K562 (cell line): ENCODE measurements around the gene AGAP3. TPM values are rescaled to one million over a fixed set of nuclear protein-coding genes. Genes with fewer than 3 reads are reported as not detected.

Experiments used
- ATF3 ChIP-seq, 2 experiments: fragments of 450-650 bp in 1 of 2; sonication (generic) in 1 of 2; formaldehyde crosslinking in 1 of 2; IDR thresholded peaks in 1 of 2; conservative IDR thresholded peaks in 1 of 2; 2 replicates each; pipeline versions ENCODE4 v1.6.1 to v1.8.1; 2016 to 2023; ENCODE audit warnings: mild to moderate bottlenecking in 2 of 2, moderate library complexity in 2 of 2, inconsistent platforms in 1 of 2, missing genetic modification reagents in 1 of 2
- C11orf30 ChIP-seq: fragments of 450-650 bp; IDR thresholded peaks from 2 replicates; pipeline ENCODE4 v1.6.1; 2016; ENCODE audit warnings: low read depth, mild to moderate bottlenecking
- E2F5 ChIP-seq: sonication (generic); formaldehyde crosslinking; IDR thresholded peaks from 2 replicates; pipeline ENCODE4 v1.8.0; 2022; ENCODE audit warnings: mild to moderate bottlenecking, missing genetic modification reagents
- GATA2 ChIP-seq: sonication (generic); formaldehyde crosslinking; IDR thresholded peaks from 2 replicates; pipeline ENCODE4 v1.4.0; 2020; ENCODE audit warnings: mild to moderate bottlenecking, missing genetic modification reagents
- GTF2A2 ChIP-seq: IDR thresholded peaks from 2 replicates; pipeline ENCODE4 v1.6.1; 2016; ENCODE audit warnings: mild to moderate bottlenecking, missing genetic modification characterization, missing compliant biosample characterization
- RFX7 ChIP-seq: fragments of 250-450 bp; sonication (Bioruptor Pico); IDR thresholded peaks from 2 replicates; pipeline ENCODE4 v1.5.1; 2021; ENCODE audit warnings: mild to moderate bottlenecking
- TEAD4 ChIP-seq, 2 experiments: sonication (generic) in 1 of 2; formaldehyde crosslinking in 1 of 2; IDR thresholded peaks; 2 replicates each; pipeline versions ENCODE4 v1.6.1 to v1.8.0; 2012 to 2022; ENCODE audit warnings: borderline replicate concordance in 1 of 2, inconsistent platforms in 1 of 2, low read length in 1 of 2, mild to moderate bottlenecking in 1 of 2, missing genetic modification reagents in 1 of 2
- THRB ChIP-seq: fragments of 450-650 bp; formaldehyde crosslinking; conservative IDR thresholded peaks from 2 replicates; pipeline ENCODE4 v1.4.0; 2022; ENCODE audit warnings: mild to moderate bottlenecking, missing genetic modification characterization
- ZBTB40 ChIP-seq, 2 experiments: fragments of 450-650 bp in 1 of 2; sonication (generic) in 1 of 2; formaldehyde crosslinking in 1 of 2; IDR thresholded peaks; 2 replicates each; pipeline versions ENCODE4 v1.7.1 to v1.9.0; 2016 to 2022; ENCODE audit warnings: inconsistent platforms in 1 of 2, mild to moderate bottlenecking in 1 of 2, missing genetic modification reagents in 1 of 2
- ZNF512 ChIP-seq: IDR thresholded peaks from 2 replicates; pipeline ENCODE4 v1.6.1; 2016; ENCODE audit warnings: missing genetic modification characterization, missing compliant biosample characterization
- polyA plus RNA-seq, 8 experiments: library from polyadenylated mRNA; depleted of rRNA in 4 of 8; stranded (reverse) in 5 of 8; unstranded in 3 of 8; fragments of >200 nt; fragmentation: Nextera tagmentation in 2 of 8; fragmentation: Illumina TruSeq in 1 of 8; extraction: Ambion mirVana in 2 of 8; extraction: Trizol in 1 of 8; gene quantifications; 2 replicates each; pipeline versions ENCODE4 v1.2.1 to v1.2.3, GENCODE V29; 2011 to 2014; ENCODE audit warnings: inconsistent platforms in 1 of 8, missing spikeins in 1 of 8
- total RNA-seq, 7 experiments: library from RNA; depleted of rRNA in 6 of 7; stranded (reverse); fragments of >200 nt in 6 of 7; fragmentation: Illumina TruSeq in 2 of 7; extraction: Trizol in 2 of 7; gene quantifications; 2 replicates each; pipeline versions ENCODE4 v1.2.1 to v1.2.3, GENCODE V29; 2011 to 2021; ENCODE audit warnings: low replicate concordance in 1 of 7

The AGAP3 gene
- total and polyA plus RNA-seq, 9 of the 15 experiments (the other 6 are each of a cell fraction or from before 2014, with no cell fraction given) = 3.4 to 208 (median 62.2) TPM

- no peak for TF ChIP-seq THRB (CRISPR knock-in tag)
- TF ChIP-seq GATA2 (CRISPR knock-in tag) = no peak
- TF ChIP-seq ATF3 (IDR thresholded peaks at IDR 0.05) = no peak
- TF ChIP-seq ATF3 (CRISPR knock-in tag; conservative IDR thresholded peaks at IDR 0.05) = 0 out of 2 replicates have a peak, but pooled peaks have one; percentile 53
- no peak for TF ChIP-seq RFX7 (CRISPR knock-in tag)
- no peak for TF ChIP-seq GTF2A2 (tag)
- TF ChIP-seq E2F5 (CRISPR knock-in tag) = no peak
- TF ChIP-seq ZNF512 (tag) = peak; percentile 83
- 0 out of 2 replicates have a peak, but pooled peaks have one; percentile 59 for TF ChIP-seq ZBTB40 (IDR thresholded peaks at IDR 0.05)
- TF ChIP-seq ZBTB40 (CRISPR knock-in tag; IDR thresholded peaks at IDR 0.05) = no peak
- no peak; the same call in 1 of the 2 replicates for TF ChIP-seq TEAD4 (IDR thresholded peaks at IDR 0.05; ENCODE audit: low read length)
- TF ChIP-seq TEAD4 (CRISPR knock-in tag; IDR thresholded peaks at IDR 0.05; ENCODE audit: borderline replicate concordance) = no peak
- TF ChIP-seq C11orf30 = no peak
Observed at GRCh38 chr7:151061213-151062110, 24.8 kb upstream of the AGAP3 start (continued).
